Breast epithelium (tissue), 3 donors: ENCODE measurements around the gene MNT.

Experiments used
- POLR2A ChIP-seq: fragments of 450-650 bp; IDR thresholded peaks from one replicate; pipeline ENCODE4 v1.6.1; 2016; ENCODE audit warnings: antibody characterized with exemption, mild to moderate bottlenecking, moderate library complexity
- POLR2AphosphoS5 ChIP-seq, 3 donors: sonication (generic); formaldehyde crosslinking; IDR thresholded peaks; one replicate each; pipeline ENCODE4 v1.6.1; 2017; ENCODE audit warnings: antibody characterized with exemption in 3 of 3
- TF ChIP-seq, protein P1 (sequence below), 3 donors: fragments of 450-650 bp; IDR thresholded peaks; one replicate each; pipeline ENCODE4 v1.5.1; 2016 to 2017; ENCODE audit warnings: antibody characterized with exemption in 3 of 3, mild to moderate bottlenecking in 3 of 3, moderate library complexity in 3 of 3

- TF ChIP-seq, protein P1, sequence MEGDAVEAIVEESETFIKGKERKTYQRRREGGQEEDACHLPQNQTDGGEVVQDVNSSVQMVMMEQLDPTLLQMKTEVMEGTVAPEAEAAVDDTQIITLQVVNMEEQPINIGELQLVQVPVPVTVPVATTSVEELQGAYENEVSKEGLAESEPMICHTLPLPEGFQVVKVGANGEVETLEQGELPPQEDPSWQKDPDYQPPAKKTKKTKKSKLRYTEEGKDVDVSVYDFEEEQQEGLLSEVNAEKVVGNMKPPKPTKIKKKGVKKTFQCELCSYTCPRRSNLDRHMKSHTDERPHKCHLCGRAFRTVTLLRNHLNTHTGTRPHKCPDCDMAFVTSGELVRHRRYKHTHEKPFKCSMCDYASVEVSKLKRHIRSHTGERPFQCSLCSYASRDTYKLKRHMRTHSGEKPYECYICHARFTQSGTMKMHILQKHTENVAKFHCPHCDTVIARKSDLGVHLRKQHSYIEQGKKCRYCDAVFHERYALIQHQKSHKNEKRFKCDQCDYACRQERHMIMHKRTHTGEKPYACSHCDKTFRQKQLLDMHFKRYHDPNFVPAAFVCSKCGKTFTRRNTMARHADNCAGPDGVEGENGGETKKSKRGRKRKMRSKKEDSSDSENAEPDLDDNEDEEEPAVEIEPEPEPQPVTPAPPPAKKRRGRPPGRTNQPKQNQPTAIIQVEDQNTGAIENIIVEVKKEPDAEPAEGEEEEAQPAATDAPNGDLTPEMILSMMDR (IDR thresholded peaks at IDR 0.05): no peak
- TF ChIP-seq POLR2A (no peak), POLR2AphosphoS5 (IDR thresholded peaks at IDR 0.05) (no peak)
Measured at GRCh38 chr17:2444382-2444781, 43.5 kb upstream of the MNT start.
